Measurements from ENCODE around the gene GPR26.

GPR26 gene

GRCh38 chr10:123741146-123741545 lies 75.0 kb downstream of the GPR26 start:
- DNase-seq (ENCODE audit: low read depth), result no peak
- no peak overlapping the region for H3K4me3 ChIP-seq (ENCODE audit: low read depth, low read length)
- TF ChIP-seq CTCF (IDR thresholded peaks at IDR 0.05; ENCODE audit: low read depth, low read length, missing control alignments), result no peak

GRCh38 chr10:123741711-123742110 lies 75.6 kb downstream of the GPR26 start:
- TF ChIP-seq CTCF (IDR thresholded peaks at IDR 0.05; ENCODE audit: low read depth, low read length, missing control alignments), result no peak
- no peak for DNase-seq (ENCODE audit: low read depth)
- no peak overlapping the region for H3K4me3 ChIP-seq (ENCODE audit: low read depth, low read length)

- no peak overlapping the region for H3K4me3 ChIP-seq (ENCODE audit: low read depth, low read length)
- TF ChIP-seq CTCF (IDR thresholded peaks at IDR 0.05; ENCODE audit: low read depth, low read length, missing control alignments), result no peak
- DNase-seq (ENCODE audit: low read depth), result no peak
These were observed 76.7 kb downstream of the GPR26 start for GRCh38 chr10:123742751-123743440.

- no peak overlapping the region for H3K4me3 ChIP-seq (ENCODE audit: low read depth, low read length)
- no peak for TF ChIP-seq CTCF (IDR thresholded peaks at IDR 0.05; ENCODE audit: low read depth, low read length, missing control alignments)
- no peak for DNase-seq (ENCODE audit: low read depth)
These were observed 77.5 kb downstream of the GPR26 start for GRCh38 chr10:123743441-123744223.

- DNase-seq (ENCODE audit: low read depth), result no peak
- no peak for TF ChIP-seq CTCF (IDR thresholded peaks at IDR 0.05; ENCODE audit: low read depth, low read length, missing control alignments)
- H3K4me3 ChIP-seq (ENCODE audit: low read depth, low read length), result no peak overlapping the region
These were observed 78.0 kb downstream of the GPR26 start for GRCh38 chr10:123744224-123744536.
